ENCODE measurements around the gene CHPF2. TPM values are rescaled to one million over a fixed set of nuclear protein-coding genes. Genes with fewer than 3 reads are reported as not detected.

CHPF2 gene
- total and polyA plus RNA-seq, 2 of the 13 experiments (the other 11 are each of a cell fraction or from before 2014, with no cell fraction given): 15.4 to 21.5 TPM

GRCh38 chr7:151255390-151255789 is 23.1 kb downstream of the CHPF2 start:
- Histone ChIP-seq H3K9ac (ENCODE audit: insufficient read depth, low read depth, low read length) (no peak overlapping the region), H3K27me3 (ENCODE audit: control insufficient read depth in 1 of 2, insufficient read depth in 2 of 2, low read length in 2 of 2) (peaks cover 15 to 76% of the 10 kb centered on the region in 2 experiments), H3K4me3 (replicated peaks in 1 of 3; ENCODE audit: insufficient read depth in 1 of 3, low read depth in 2 of 3, low read length in 3 of 3) (no peak overlapping the region), H4K20me1 (ENCODE audit: insufficient read depth, low read length) (no peaks in the 10 kb centered on the region), H3K4me1 (ENCODE audit: insufficient read depth, low read length) (peaks cover 22% of the 10 kb centered on the region), H3K79me2 (ENCODE audit: insufficient read depth, low read length) (no peaks in the 10 kb centered on the region), H3K9me3 (ENCODE audit: low read length) (no peaks in the 10 kb centered on the region), H3K36me3 (replicated peaks in 1 of 2; ENCODE audit: control insufficient read depth in 1 of 2, insufficient read depth in 2 of 2, low read length in 2 of 2) (no peaks in the 10 kb centered on the region), H2AFZ (ENCODE audit: low read length) (no peak overlapping the region), H3K27ac (ENCODE audit: extremely low read length, insufficient read depth, low read length) (no peak overlapping the region), H3K4me2 (ENCODE audit: low read depth, low read length) (no peak overlapping the region)
- ATAC-seq (no peak), FAIRE-seq (no peak), DNase-seq (ENCODE audit: low spot score) (no peak)
- ChIA-PET POLR2A (no interaction called here), CTCF (ENCODE audit: low intra/inter-chr PET ratio, low total read pairs) (no interaction called here)
- no TSS peak for BruUV-seq (replicated peaks)
- no peak for TF ChIP-seq MAZ (IDR thresholded peaks at IDR 0.05; ENCODE audit: borderline replicate concordance, low read depth, low read length)
- no peak for TF ChIP-seq MAZ (CRISPR knock-in tag; IDR thresholded peaks at IDR 0.05; ENCODE audit: low read depth)
- no peak for TF ChIP-seq RNF2 (conservative IDR thresholded peaks at IDR 0.05; ENCODE audit: low read depth)
- in situ Hi-C loops (cut with HindIII; ENCODE audit: extremely low pct_ligation_motif_present, low pct_unique_long_range_greater_than_20kb): no loop called here
- intact Hi-C loops (cut with micrococcal nuclease; ENCODE audit: unreplicated experiment): no loop called here
- WGBS (ENCODE audit: low lambda C conversion rate): 15% methylated on average over 7 of the region's 7 CpGs

GRCh38 chr7:151256410-151257045 is 24.2 kb downstream of the CHPF2 start:
- WGBS (ENCODE audit: low lambda C conversion rate): 18% methylated on average over 12 of the region's 16 CpGs
- Histone ChIP-seq H2AFZ (ENCODE audit: low read length) (no peak overlapping the region), H3K9ac (ENCODE audit: insufficient read depth, low read depth, low read length) (no peak overlapping the region), H3K27me3 (ENCODE audit: control insufficient read depth in 1 of 2, insufficient read depth in 2 of 2, low read length in 2 of 2) (peaks cover 16 to 75% of the 10 kb centered on the region in 2 experiments), H3K4me1 (ENCODE audit: insufficient read depth, low read length) (peaks cover 10% of the 10 kb centered on the region), H3K9me3 (ENCODE audit: low read length) (no peaks in the 10 kb centered on the region), H3K4me2 (ENCODE audit: low read depth, low read length) (no peak overlapping the region), H3K79me2 (ENCODE audit: insufficient read depth, low read length) (no peaks in the 10 kb centered on the region), H3K27ac (ENCODE audit: extremely low read length, insufficient read depth, low read length) (no peak overlapping the region), H3K36me3 (replicated peaks in 1 of 2; ENCODE audit: control insufficient read depth in 1 of 2, insufficient read depth in 2 of 2, low read length in 2 of 2) (no peaks in the 10 kb centered on the region), H4K20me1 (ENCODE audit: insufficient read depth, low read length) (no peaks in the 10 kb centered on the region), H3K4me3 (replicated peaks in 1 of 3; ENCODE audit: insufficient read depth in 1 of 3, low read depth in 2 of 3, low read length in 3 of 3) (no peak overlapping the region)
- BruUV-seq (replicated peaks): no TSS peak
- POLR2A ChIA-PET: no interaction called here
- FAIRE-seq (no peak), DNase-seq (ENCODE audit: low spot score) (no peak), ATAC-seq (no peak)
- CTCF ChIA-PET (ENCODE audit: low intra/inter-chr PET ratio, low total read pairs): no interaction called here
- TF ChIP-seq MIER2 (CRISPR knock-in tag; IDR thresholded peaks at IDR 0.05) (no peak), PLSCR1 (CRISPR knock-in tag; IDR thresholded peaks at IDR 0.05; ENCODE audit: borderline replicate concordance) (no peak), CREB3 (CRISPR knock-in tag; IDR thresholded peaks at IDR 0.05) (no peak), ZNF207 (IDR thresholded peaks at IDR 0.05; ENCODE audit: borderline replicate concordance) (no peak), ZC3H4 (CRISPR knock-in tag; IDR thresholded peaks at IDR 0.05; ENCODE audit: borderline replicate concordance) (no peak), ZNF263 (CRISPR knock-in tag; IDR thresholded peaks at IDR 0.05) (no peak), ARNTL (CRISPR knock-in tag; IDR thresholded peaks at IDR 0.05) (no peak), ZNF253 (CRISPR knock-in tag; IDR thresholded peaks at IDR 0.05; ENCODE audit: borderline replicate concordance) (no peak), ZNF282 (IDR thresholded peaks at IDR 0.05; ENCODE audit: partially characterized antibody) (no peak)
- intact Hi-C loops (cut with micrococcal nuclease; ENCODE audit: unreplicated experiment): no loop called here
- in situ Hi-C loops (cut with HindIII; ENCODE audit: extremely low pct_ligation_motif_present, low pct_unique_long_range_greater_than_20kb): no loop called here

Measured in HepG2 (cell line).